ENCODE data around the gene ENKUR.

The ENKUR gene

GRCh38 chr10:25024528-25024927 is 8.6 kb upstream of the ENKUR start:
- TF ChIP-seq YY1 (IDR thresholded peaks at IDR 0.05; ENCODE audit: low read depth) (no peak), MAX (IDR thresholded peaks at IDR 0.05) (no peak), TEAD4 (IDR thresholded peaks at IDR 0.05) (no peak), TAF1 (IDR thresholded peaks at IDR 0.05; ENCODE audit: low read depth) (no peak), ZBTB7A (IDR thresholded peaks at IDR 0.05; ENCODE audit: low read depth) (no peak), USF1 (IDR thresholded peaks at IDR 0.05) (no peak), FOXM1 (IDR thresholded peaks at IDR 0.05; ENCODE audit: borderline replicate concordance, low read depth) (no peak), EP300 (IDR thresholded peaks at IDR 0.05; ENCODE audit: borderline replicate concordance) (no peak), TCF12 (IDR thresholded peaks at IDR 0.05; ENCODE audit: low read depth) (no peak), REST (IDR thresholded peaks at IDR 0.05; ENCODE audit: low read depth) (no peak), NFIC (IDR thresholded peaks at IDR 0.05) (no peak), CEBPB (IDR thresholded peaks at IDR 0.05) (no peak)

- no peak for TF ChIP-seq EGR1 (IDR thresholded peaks at IDR 0.05)
- TF ChIP-seq FOXM1 (IDR thresholded peaks at IDR 0.05; ENCODE audit: borderline replicate concordance, low read depth): no peak
- TF ChIP-seq EP300 (IDR thresholded peaks at IDR 0.05; ENCODE audit: borderline replicate concordance): no peak
- TF ChIP-seq TEAD4 (IDR thresholded peaks at IDR 0.05): no peak
- TF ChIP-seq CEBPB (IDR thresholded peaks at IDR 0.05): no peak
- no peak for TF ChIP-seq CREB1 (IDR thresholded peaks at IDR 0.05; ENCODE audit: low read depth)
- no peak for TF ChIP-seq REST (IDR thresholded peaks at IDR 0.05; ENCODE audit: low read depth)
- no peak for TF ChIP-seq TCF12 (IDR thresholded peaks at IDR 0.05; ENCODE audit: low read depth)
- no peak for TF ChIP-seq NFIC (IDR thresholded peaks at IDR 0.05)
- TF ChIP-seq ZBTB7A (IDR thresholded peaks at IDR 0.05; ENCODE audit: low read depth): no peak
- no peak for TF ChIP-seq MAX (IDR thresholded peaks at IDR 0.05)
- no peak for TF ChIP-seq RAD21 (IDR thresholded peaks at IDR 0.05; ENCODE audit: low read depth)
- no peak for TF ChIP-seq YY1 (IDR thresholded peaks at IDR 0.05; ENCODE audit: low read depth)
- TF ChIP-seq TAF1 (IDR thresholded peaks at IDR 0.05; ENCODE audit: low read depth): no peak
- TF ChIP-seq USF1 (IDR thresholded peaks at IDR 0.05): no peak
These were observed 7.3 kb upstream of the ENKUR start for GRCh38 chr10:25023278-25023677.

GRCh38 chr10:25018703-25019102 is 2.7 kb upstream of the ENKUR start:
- TF ChIP-seq ZBTB7A (IDR thresholded peaks at IDR 0.05; ENCODE audit: low read depth) (no peak), CREB1 (IDR thresholded peaks at IDR 0.05; ENCODE audit: low read depth) (no peak), FOXM1 (IDR thresholded peaks at IDR 0.05; ENCODE audit: borderline replicate concordance, low read depth) (no peak), YY1 (IDR thresholded peaks at IDR 0.05; ENCODE audit: low read depth) (no peak), CEBPB (IDR thresholded peaks at IDR 0.05) (no peak), TEAD4 (IDR thresholded peaks at IDR 0.05) (no peak), EGR1 (IDR thresholded peaks at IDR 0.05) (no peak)

GRCh38 chr10:25017661-25018060 is 1.7 kb upstream of the ENKUR start:
- TF ChIP-seq ZBTB7A (IDR thresholded peaks at IDR 0.05; ENCODE audit: low read depth) (no peak), FOXM1 (IDR thresholded peaks at IDR 0.05; ENCODE audit: borderline replicate concordance, low read depth) (no peak), TCF12 (IDR thresholded peaks at IDR 0.05; ENCODE audit: low read depth) (no peak), REST (IDR thresholded peaks at IDR 0.05; ENCODE audit: low read depth) (no peak), RAD21 (IDR thresholded peaks at IDR 0.05; ENCODE audit: low read depth) (no peak), EGR1 (IDR thresholded peaks at IDR 0.05) (no peak), EP300 (IDR thresholded peaks at IDR 0.05; ENCODE audit: borderline replicate concordance) (no peak), CREB1 (IDR thresholded peaks at IDR 0.05; ENCODE audit: low read depth) (no peak), YY1 (IDR thresholded peaks at IDR 0.05; ENCODE audit: low read depth) (no peak), CEBPB (IDR thresholded peaks at IDR 0.05) (no peak), TEAD4 (IDR thresholded peaks at IDR 0.05) (no peak), NFIC (IDR thresholded peaks at IDR 0.05) (no peak), USF1 (IDR thresholded peaks at IDR 0.05) (no peak)
